Measurements from ENCODE around the gene MAGEA9.

- no peak for TF ChIP-seq EZH2 (IDR thresholded peaks at IDR 0.05; ENCODE audit: borderline replicate concordance, low read depth, low read length, severe bottlenecking)
- peak; percentile 59 for TF ChIP-seq CTCF (IDR thresholded peaks at IDR 0.05; ENCODE audit: borderline replicate concordance, extremely low read depth, low read length, poor library complexity, severe bottlenecking)
Observed at GRCh38 chrX:149825424-149825823, 43.7 kb downstream of the MAGEA9 start.

Measured in DND-41 (cell line).